Stimulated activated CD8-positive, alpha-beta memory T cell treated with anti-CD3 and anti-CD28 coated beads, Interleukin-15, amount 100 ng/mL, for 4 hours (primary cell): ENCODE data around the gene TIRAP.

Experiments used
- DNase-seq, 2 donors: peaks; one replicate each; pipeline ENCODE4 v3.0.0-alpha.2; 2020; ENCODE audit warnings: low read depth in 2 of 2

The TIRAP gene

GRCh38 chr11:126343051-126343450 is 60.2 kb downstream of the TIRAP start:
- no peak for DNase-seq
